GM18502 (cell line): ENCODE data around the gene CAVIN4.

ENCODE experiments used
- ATAC-seq: cut with Tn5 transposase; IDR thresholded peaks from one replicate; pipeline ENCODE4 v1.9.1; 2021; ENCODE audit warnings: mild to moderate bottlenecking; ENCODE audit not compliant: unreplicated experiment, poor library complexity

Gene CAVIN4

DNA sequence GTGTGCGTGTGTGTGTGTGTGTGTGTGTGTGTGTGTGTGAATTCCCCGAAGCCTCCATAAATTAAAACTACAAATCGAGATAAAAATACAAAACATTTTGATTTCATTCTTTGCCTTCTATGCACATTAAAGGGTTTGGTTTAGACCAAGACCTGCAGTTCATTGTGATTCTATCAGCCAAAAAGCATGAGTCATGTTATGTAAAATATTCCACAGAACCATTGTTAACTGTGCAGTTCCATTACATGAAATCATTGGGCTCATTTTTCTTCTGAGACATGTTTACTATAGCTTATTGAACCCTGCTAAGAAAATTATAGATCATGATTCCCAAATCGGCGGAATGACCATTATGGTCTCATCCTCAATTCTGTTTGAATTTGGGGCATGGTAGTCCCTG, 11.7 kb downstream of the CAVIN4 start:
- ATAC-seq = no peak

DNA sequence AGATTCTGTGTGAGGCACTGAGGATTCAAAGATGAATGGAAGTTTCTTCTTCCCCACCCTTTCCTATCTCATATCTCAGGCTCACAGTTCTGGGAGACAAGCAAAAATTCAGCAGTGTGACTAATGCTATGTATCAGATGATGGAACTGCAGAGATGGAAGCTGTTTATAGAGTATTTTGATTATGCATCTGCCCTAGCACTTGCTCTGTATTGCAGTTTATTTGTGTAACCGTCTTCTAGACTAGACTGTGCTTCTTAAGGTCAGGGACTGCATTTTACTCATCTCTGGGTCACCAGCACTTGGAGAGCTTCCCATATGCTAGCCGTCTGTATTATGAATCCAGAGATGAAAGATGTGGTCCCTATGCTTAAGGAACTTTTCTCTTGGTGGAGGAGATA, 12.6 kb downstream of the CAVIN4 start:
- ATAC-seq = no peak

DNA sequence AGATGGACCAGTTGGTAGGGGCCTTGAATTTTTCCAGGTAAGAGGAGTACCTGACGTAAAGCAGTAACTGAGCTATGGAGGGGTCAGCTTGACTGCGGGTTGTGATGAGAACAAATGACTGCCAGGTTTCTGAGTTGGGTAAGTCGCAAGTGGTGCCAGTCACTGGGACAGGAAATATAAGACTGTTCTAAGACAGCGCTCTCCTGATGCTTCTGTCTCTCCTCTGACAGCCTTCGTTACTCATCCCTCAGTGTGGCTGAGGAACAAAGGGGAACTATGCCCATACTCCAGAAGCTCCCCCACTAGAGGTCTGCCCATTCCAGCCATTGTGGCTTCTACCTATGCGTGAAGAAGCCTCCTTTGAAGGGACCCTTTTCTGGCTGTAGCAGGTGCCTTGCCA, 13.3 kb downstream of the CAVIN4 start:
- no peak for ATAC-seq

GRCh38 chr9:100591639-100592412, 13.9 kb downstream of the CAVIN4 start:
- ATAC-seq = no peak

GRCh38 chr9:100595391-100596199, 17.7 kb downstream of the CAVIN4 start:
- ATAC-seq = peak; percentile 36

- ATAC-seq = no peak
Measured at GRCh38 chr9:100597236-100597635, 19.4 kb downstream of the CAVIN4 start.

- ATAC-seq = peak; percentile 78
Measured at GRCh38 chr9:100598641-100599145, 20.8 kb downstream of the CAVIN4 start.

DNA sequence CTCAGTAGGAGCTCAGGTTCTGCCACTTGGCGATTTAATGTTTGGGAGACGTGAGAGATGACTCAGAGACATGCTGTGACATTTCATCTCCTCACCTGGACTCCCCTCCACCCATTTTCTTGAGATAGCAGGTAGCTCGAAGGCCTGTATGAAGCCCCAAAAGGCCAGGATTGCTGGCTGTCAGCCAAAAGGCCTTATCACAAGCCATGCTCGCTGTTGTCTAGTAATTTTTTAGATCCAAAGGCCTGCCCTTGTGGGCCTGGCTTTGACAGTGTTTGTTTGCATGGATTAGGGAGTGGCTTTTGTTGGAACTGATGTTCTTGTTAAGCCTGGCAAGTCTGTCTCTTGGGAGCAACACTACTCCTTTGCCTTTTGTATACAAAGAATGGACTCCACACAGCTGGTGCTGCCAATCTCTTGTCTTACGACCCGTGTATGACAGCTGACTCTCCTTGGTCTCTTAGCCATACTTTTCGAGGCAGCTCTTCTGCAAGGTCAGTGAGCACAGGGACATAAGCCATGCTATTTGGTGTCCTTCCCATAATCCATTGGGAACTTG, 22.7 kb downstream of the CAVIN4 start:
- ATAC-seq = no peak

- peak; percentile 72 for ATAC-seq
Measured at GRCh38 chr9:100601216-100601615, 23.3 kb downstream of the CAVIN4 start.

DNA sequence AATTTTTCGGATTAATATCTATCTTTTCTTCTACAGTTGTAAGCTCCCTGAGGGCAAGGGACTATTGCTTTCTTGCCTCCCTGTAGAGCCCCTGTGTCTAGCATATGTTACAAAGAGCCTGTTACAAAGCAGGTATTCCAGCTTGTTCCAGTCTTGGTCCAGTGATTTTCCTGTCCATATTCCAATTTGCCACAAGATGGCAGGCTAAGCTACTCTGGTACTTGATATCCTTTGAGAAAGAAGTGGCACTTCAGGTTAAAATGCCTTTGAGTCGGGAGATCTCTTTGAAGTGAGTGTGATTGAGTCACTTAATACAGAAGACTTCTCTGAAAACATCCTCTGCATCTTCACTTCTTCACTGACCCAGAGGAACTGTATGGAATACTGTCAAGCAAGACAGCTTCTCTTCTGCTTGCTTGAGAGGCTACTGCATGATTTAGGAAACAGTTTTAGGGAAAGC, 24.5 kb downstream of the CAVIN4 start:
- ATAC-seq = no peak

GRCh38 chr9:100605405-100605804, 27.5 kb downstream of the CAVIN4 start:
- no peak for ATAC-seq

DNA sequence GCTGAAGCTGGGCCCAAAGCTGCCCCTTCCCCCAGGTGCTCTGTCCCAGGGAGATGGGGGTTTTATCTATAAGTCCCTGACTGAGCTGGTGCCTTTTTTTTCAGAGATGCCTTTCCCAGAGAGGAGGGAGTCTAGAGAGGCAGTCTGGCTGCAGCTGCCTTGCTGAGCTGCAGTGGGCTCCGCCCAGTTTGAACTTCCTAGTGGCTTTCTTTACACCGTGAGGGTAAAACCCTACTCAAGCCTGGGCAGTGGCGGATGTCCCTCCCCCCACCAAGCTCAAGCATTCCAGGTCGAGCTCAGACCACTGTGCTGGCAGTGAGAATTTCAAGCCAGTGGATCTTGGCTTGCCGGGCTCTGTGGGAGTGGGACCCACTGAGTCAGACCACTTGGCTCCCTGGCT, 41.3 kb downstream of the CAVIN4 start:
- no peak for ATAC-seq

GRCh38 chr9:100619665-100620064, 41.8 kb downstream of the CAVIN4 start:
- peak; percentile 50 for ATAC-seq

GRCh38 chr9:100623969-100624368, 46.1 kb downstream of the CAVIN4 start:
- ATAC-seq = no peak

DNA sequence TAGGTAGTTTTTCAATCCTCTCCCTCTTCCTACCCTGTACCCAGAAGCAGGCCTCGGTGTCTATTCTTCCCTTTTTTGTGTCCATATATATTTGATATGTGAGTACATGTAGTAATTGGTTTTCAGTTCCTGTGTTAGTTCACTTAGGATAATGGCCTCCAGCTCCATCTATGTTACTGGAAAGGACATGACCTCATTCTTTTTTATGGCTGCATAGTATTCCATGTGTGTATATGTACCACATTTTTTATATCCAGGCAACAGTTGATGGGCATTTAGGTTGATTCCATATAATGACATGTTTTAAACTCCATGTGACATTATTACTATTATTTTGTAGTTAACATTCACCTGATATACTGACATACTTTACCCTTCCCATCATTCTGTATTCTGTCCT, 49.1 kb downstream of the CAVIN4 start:
- ATAC-seq = no peak

DNA sequence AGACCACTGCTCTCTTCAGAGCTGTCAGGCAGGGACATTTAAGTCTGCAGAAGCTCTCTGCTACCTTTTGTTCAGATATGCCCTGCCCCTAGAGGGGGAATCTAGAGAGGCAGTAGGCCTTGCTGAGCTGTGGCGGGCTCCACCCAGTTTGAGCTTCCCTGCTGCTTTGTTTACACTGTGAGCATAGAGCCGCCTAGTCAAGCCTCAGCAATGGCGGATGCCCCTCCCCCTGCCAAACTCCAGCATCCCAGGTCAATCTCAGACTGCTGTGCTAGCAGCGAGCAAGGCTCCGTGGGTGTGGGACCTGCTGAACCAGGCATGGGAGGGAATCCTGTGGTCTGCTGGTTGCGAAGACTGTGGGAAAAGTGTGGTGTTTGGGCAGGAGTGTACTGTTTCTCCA, 59.9 kb downstream of the CAVIN4 start:
- ATAC-seq = no peak
